HTR-8/SVneo (cell line): Measurements from ENCODE around the gene SORCS1.

ENCODE experiments used
- DNase-seq: peaks from one replicate; pipeline ENCODE4 v3.0.0; 2011; ENCODE audit warnings: low spot score, mixed read lengths; ENCODE audit not compliant: insufficient read length
- FAIRE-seq: peaks from 2 replicates; lab custom pipeline; 2011; peaks lifted over from hg19 to GRCh38; lab: Jason Lieb, UNC

The SORCS1 gene

DNA sequence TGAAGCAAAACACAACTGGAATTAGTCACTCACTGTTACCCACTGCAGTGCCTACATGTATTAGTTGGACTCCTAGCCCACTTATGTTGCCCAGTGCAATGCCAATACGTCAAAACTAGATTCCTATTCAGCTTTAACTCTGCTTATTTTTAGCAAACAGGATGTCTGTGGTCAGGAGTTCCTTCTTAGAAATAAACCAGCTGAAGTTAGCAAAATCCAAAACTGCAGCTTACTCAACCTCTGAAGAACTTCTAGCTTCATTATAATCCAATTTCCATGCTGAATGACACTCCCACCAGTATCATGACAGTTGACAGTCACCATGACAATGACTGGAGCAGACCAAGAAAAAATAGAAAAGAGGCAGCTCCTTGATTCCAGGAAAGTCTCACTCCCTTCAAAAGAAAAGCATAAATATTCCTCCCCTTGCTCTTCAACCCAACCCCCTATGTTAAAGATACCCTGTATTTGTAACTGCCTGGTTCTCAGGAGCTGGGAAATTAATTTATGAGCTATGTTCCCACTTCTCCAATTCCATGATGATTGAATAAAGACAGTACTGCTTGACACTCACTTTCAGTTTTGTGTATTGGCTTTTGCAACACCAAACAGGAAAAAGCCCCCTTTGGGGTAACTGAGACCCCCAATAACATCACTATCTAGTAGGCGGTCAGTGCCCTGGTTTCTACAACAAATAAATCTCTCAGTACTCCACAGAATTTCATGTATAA is 327.4 kb downstream of the SORCS1 start:
- FAIRE-seq (no peak), DNase-seq (no peak)

DNA sequence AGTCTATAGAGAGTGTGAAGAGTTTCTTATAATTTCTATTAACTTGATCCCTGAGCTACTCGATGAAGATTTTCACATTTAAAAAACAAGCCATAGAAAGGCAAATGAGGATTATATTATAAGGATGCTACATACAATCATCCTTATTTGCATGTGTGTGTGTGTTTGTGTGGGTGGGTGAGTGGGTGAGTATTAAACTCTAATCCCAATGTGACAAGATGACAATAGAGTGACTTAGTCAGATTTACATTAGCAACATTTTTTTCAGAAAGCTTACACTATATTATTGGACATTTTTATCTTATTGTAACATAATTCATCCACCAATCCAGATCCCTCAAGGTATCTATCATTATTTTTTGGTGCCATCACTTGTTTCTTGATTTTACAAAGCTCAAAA is 331.7 kb downstream of the SORCS1 start:
- FAIRE-seq (no peak), DNase-seq (no peak)

GRCh38 chr10:106830471-106830870 is 334.0 kb downstream of the SORCS1 start:
- no peak for FAIRE-seq
- DNase-seq = no peak

GRCh38 chr10:106830006-106830405 is 334.5 kb downstream of the SORCS1 start:
- FAIRE-seq (no peak), DNase-seq (no peak)

GRCh38 chr10:106826716-106827115 is 337.8 kb downstream of the SORCS1 start:
- FAIRE-seq (no peak), DNase-seq (no peak)

- FAIRE-seq (no peak), DNase-seq (no peak)
These were observed 338.7 kb downstream of the SORCS1 start for GRCh38 chr10:106825576-106826364.

DNA sequence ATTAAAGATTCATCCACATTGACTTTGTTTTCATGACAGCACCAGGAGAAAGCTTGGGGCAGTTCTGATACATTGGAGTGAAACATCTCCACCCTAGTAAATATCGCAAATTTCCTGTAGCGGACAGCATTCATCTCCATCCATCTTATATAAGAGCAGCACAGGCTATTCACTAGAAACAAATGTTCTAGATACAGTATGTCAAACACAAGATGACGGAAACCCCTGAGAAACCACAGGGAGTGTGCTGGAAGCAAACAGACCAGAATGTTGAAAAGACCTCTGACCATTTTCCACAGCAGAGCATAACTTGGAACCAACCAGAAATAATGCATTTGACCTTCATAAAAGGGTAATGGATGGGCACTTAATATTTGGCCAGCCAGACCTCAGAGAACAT is 343.9 kb downstream of the SORCS1 start:
- no peak for DNase-seq
- FAIRE-seq = no peak

DNA sequence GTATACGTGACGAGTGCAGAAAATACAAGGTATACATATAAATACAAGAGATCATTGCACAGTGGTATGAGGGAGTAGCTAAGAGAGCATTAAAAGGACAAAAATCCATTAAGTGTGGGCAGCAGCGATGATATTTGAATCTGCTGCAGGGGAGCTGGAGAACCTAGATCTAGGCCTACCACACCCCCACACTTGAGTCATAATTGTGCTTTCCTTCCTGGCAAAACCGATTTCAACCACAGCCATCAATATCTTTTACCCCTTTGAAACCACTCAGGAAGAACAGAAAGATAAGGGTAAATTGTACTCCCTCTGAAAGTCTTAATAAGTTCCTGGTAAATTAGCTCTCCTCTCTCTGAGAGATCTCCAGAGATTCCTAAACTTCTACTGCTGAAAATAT is 345.0 kb downstream of the SORCS1 start:
- FAIRE-seq (no peak), DNase-seq (no peak)

GRCh38 chr10:106816318-106817085 is 348.0 kb downstream of the SORCS1 start:
- no peak for FAIRE-seq

GRCh38 chr10:106815427-106816043 is 349.0 kb downstream of the SORCS1 start:
- FAIRE-seq (no peak), DNase-seq (no peak)

More at GRCh38 chr10:106816318-106817085, 348.0 kb downstream of the SORCS1 start:
- no peak for DNase-seq

DNA sequence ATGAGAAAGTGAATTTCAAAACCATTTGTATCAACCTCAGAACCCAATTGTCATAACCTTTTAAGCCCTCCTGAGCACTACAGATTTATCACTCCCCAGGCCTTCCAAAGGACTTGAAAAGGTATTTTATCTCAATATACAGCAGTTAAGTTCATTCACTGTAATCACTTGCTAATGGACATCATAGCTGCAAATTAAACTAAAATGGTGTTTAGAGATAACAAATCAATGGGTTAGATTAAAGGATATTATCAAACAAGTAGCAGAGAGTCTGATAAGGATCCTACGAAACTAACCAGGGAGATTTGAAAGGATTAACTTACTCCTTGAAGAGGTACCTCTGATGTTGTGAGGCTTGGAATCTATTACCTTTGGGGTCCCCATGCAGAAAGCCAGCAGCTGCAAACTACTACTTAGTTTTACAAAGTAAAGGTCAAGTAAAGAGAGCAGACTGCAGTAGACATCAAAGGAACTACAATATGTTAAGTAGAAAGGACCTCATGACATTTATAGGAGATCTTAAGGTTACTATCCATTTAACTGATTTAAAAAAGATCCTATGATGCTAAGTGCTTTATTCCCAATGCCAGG is 359.4 kb downstream of the SORCS1 start:
- DNase-seq (no peak), FAIRE-seq (no peak)

DNA sequence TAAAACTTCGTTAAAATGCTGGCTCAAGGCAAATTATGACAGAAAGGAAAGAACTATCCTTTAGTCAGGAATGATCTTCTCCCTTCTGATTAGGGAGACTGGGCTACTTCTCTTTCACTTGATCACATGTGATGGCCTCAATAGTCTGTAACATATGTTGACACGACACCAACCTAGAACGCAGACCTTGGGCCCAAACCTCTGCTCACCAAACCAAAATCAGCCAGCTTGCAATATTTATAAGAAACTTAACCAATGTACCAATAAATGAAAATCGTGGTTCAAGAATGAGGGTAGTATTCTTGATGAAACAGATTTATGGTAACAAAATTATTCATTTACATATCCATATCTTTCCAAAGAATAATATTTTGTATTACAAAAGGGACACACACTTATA is 361.6 kb downstream of the SORCS1 start:
- no peak for FAIRE-seq
- DNase-seq = no peak

DNA sequence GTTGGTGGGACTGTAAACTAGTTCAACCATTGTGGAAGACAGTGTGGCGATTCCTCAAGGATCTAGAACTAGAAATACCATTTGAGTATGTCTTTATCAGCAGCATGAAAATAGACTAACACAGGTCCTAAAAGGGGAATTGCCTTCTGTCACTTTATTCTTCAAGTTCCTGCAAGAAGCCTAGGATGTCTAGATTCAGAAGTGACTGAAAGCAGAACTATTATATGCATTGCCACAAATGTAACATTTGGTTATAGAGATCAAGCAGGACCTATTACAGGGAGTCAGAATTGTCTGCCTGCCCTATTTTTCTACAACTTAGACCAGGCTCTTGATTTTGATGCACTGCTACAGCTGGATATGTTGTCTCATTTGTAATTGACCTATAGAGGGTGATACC is 364.7 kb downstream of the SORCS1 start:
- DNase-seq (no peak), FAIRE-seq (no peak)

- no peak for FAIRE-seq
These were observed 368.9 kb downstream of the SORCS1 start for GRCh38 chr10:106795619-106796018.

DNA sequence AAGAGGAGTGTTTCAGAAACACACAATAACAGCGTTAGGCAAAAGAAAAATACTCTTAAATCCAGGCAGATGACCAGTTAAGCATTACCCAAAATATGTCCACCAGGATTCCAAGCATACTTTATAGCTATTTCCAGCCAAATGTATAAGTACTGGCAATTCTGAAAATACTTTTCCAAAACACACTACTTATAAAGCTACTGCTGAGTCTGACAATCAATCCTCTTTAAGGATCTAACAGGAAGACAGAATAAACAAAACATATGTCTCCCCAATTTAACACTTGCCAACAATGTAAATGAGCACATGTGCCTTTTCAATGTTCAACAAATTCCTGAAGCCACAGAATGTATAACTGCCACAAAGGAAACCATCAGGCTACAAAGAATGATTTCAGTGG is 370.9 kb downstream of the SORCS1 start:
- DNase-seq (no peak), FAIRE-seq (no peak)

More at GRCh38 chr10:106795619-106796018, 368.9 kb downstream of the SORCS1 start:
- DNase-seq = no peak

GRCh38 chr10:106789623-106790022 is 374.9 kb downstream of the SORCS1 start:
- DNase-seq (no peak), FAIRE-seq (no peak)

- no peak for FAIRE-seq
- no peak for DNase-seq
These were observed 375.5 kb downstream of the SORCS1 start for GRCh38 chr10:106788982-106789381.

DNA sequence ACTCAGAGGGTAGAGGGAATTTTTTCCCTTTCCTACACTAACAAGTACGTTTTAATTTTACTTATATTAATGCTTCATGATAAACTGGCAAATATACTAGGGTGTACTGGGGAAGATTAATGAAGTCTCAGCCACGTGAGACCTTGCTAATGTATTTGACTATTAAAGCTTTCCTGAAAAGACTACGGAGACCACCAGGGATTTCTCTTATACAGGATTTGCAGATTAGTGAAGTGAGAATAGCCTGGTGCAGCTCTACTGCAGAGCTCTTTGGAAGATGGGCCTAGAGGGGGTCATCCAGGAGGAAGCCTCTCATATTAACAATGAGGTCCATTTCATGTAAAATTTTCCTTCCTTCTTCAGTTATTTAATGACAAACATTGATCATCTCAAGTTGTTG is 379.0 kb downstream of the SORCS1 start:
- FAIRE-seq = no peak
- no peak for DNase-seq

GRCh38 chr10:106780632-106781031 is 383.9 kb downstream of the SORCS1 start:
- DNase-seq = no peak
- FAIRE-seq = no peak

GRCh38 chr10:106777841-106778240 is 386.7 kb downstream of the SORCS1 start:
- DNase-seq = no peak
- no peak for FAIRE-seq
